GM19468 (cell line): ENCODE results near the gene CAPN9.
"Not testable (repeated sequence)": the region's sequence is repeated elsewhere in the genome, so short reads cannot be mapped to it uniquely, and the experiment has no call there.

Experiments used
- ATAC-seq: cut with Tn5 transposase; IDR thresholded peaks from one replicate; pipeline ENCODE4 v1.9.1; 2021; ENCODE audit warnings: mild to moderate bottlenecking, moderate library complexity, moderate number of reproducible peaks; ENCODE audit not compliant: unreplicated experiment; ENCODE audit errors: extremely low read depth

Gene CAPN9

DNA sequence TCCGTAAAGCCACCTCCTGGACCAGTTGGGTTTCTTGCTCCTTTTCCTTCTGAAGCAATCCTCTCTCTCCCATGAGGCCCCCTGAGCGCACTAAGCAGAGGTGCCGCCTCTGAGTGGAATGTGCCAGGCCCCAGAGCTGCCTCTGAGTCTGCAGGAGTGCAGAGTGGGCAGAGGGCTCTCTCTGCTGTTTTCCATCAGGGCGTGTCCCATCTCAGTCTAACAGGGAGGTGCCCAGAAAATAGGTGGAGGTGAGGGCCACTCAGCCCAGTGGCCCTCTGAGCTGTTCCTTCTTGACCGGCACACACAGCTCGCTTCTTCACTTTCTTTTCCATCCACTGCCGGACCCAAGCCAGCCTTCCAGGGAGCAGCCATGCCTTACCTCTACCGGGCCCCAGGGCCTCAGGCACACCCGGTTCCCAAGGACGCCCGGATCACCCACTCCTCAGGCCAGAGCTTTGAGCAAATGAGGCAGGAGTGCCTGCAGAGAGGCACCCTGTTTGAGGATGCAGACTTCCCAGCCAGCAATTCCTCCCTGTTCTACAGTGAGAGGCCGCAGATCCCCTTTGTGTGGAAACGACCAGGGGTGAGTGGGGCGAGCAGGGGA lies at the start of gene CAPN9:
Gene CAPN9 (plus strand): TSS at position 262 of the 604 bp plus-strand sequence. CDS start 109 bp downstream, at position 371.
- ATAC-seq = no peak

DNA sequence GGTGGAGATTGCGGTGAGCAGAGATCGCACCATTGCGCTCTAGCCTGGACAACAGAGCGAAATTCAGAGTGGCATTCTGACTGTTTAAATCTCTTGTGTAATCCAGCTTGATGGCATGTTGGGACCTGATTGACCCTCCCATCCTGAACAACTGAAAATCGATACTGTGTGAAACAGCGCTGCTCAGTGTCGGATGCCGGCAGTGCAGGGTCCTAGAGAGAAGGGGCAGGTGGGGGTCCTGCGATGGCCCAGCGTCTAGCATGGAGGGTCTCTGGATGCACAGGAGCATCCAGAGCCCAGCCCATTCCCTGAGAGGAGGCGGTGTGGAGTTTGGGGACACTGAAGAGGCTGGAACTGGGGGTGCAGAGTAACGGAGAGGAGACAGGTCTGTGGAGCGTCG lies 49.1 kb upstream of the CAPN9 start:
- ATAC-seq = no peak

DNA sequence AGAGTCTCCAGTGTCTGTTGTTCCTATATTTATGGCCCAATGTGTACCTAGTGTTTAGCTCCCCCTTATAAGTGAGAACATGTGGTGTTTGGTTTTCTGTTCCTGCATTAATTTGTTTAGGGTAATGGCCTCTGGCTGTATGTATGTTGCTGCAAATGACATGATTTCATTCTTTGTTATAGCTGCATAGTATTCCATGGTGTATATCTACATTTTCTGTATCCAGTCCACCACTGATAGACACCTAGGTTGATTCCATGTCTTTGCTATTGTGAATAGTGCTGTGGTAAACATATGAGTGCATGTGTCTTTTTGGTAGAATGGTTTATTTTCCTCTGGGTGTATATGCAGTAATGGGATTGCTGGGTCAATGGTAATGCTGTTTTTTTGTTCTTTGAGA lies 48.2 kb upstream of the CAPN9 start:
- ATAC-seq = not testable (repeated sequence)

DNA sequence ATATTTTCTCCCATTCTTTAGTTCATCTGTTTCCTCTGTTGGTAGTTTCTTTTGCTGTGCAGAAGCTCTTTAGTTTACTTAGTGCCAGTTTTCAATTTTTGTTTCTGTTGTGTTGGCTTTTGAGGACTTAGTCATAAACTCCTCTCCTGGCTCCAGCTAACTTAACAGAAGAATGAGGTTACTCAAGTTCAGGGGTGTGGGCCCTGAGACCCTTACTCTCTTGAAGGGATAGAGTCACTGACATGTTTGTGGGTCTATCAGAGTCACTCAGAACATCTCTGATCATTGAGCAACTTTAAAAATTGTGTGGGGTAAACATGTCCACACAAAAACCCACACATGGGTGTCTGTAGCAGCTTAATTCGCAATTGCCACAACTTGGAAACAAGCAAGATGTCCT lies 47.5 kb upstream of the CAPN9 start:
- no peak for ATAC-seq

- ATAC-seq = no peak
These were observed 47.1 kb upstream of the CAPN9 start for GRCh38 chr1:230700132-230700531.

- no peak for ATAC-seq
These were observed 45.8 kb upstream of the CAPN9 start for GRCh38 chr1:230701434-230701833.

DNA sequence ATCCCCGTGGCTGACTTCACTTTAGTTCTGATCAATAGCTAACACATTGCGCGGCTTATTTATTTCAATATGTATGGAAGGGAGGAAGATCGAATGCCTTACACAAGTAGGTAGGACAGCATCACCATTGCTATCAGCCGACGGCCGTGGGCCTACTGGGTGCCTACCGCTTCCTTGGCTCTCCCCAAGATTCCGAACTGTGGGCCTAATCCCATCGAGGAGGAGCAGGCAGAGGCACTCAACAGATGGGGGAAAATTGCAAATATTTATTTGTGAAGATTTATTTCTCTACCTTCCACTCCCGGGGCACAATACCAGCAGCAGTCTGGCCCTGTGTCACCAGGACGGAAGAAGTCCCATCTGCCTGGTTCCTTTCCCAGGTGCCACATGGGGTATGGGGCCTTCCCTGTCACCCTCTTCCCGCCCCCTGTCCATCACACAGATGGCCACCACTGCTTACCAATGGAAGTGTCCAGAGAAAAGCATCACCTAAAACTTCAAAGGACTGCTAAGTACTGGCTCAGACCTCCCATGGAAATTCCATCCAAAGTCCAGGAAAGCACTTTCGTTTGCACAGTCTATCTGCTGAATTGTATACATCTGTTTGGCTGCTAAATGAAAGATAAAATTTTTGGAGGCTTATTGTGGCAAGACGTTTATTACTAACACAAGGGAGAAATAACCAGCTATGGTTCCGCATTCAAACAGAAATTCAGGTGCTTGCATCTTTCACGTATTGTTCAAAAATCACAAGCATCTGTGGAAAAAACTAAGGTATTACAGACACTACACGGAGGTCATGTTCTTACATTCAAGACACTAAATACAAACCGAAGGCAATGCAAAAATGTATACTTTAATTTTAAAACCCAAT lies 45.1 kb upstream of the CAPN9 start:
- no peak for ATAC-seq

DNA sequence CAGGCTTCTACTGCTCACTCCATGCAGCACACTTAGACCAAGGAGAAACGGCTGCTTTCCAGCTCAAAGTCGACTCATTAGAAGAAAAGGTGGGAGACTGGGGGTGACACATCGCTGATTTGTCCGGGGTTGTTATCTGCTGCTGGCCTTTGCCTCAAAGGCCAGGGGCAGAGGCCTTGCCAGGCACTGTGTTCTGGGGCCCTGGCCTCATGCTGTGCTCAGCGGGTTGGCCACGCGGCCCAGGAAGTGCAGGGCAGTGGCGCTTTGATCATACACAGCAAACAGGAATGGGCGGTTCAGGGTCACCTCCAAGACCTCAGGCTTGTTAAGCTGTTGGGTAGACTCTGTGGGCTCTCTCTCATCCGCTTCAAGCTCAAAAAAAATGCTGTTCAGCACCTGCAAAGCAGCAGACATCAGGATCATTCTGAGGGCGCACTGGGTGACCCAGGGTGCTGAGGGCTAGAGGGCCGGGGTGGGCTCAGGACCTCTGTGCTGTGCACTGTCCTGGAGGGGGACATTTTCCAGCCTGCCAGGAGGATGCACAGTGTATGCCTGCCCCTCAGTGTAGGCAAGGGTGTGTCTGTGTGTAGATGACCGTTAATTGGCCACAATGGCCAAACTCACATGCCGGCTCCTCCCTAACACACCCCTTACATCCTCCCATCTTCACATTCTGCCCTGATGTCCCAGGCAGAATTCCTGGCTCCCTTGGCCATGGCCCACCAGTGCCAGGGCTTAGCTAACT lies 44.1 kb upstream of the CAPN9 start:
- no peak for ATAC-seq

GRCh38 chr1:230703679-230704385 lies 43.4 kb upstream of the CAPN9 start:
- no peak for ATAC-seq

DNA sequence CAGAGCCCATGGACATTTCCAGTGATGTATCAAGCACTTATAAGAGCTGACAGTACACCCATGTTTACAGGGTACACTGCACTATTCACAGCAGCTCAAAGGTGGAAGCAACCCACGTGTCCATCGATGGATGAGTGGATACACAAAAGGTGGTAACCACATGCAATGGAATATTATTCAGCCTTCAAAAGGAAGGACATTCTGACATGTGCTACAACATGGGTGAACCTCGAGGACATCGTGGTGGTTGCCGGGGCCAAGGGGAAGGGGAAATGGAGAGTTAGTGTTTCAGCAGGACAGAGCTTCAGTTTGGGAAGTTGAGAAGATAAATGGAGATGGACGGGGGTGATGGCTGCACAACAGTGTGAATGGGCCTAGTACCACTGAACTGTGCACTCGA lies 42.4 kb upstream of the CAPN9 start:
- no peak for ATAC-seq

- ATAC-seq = no peak
These were observed 41.7 kb upstream of the CAPN9 start for GRCh38 chr1:230705289-230706019.

GRCh38 chr1:230706020-230706699 lies 41.0 kb upstream of the CAPN9 start:
- ATAC-seq = no peak

- ATAC-seq = no peak
These were observed 40.1 kb upstream of the CAPN9 start for GRCh38 chr1:230706887-230707731.

DNA sequence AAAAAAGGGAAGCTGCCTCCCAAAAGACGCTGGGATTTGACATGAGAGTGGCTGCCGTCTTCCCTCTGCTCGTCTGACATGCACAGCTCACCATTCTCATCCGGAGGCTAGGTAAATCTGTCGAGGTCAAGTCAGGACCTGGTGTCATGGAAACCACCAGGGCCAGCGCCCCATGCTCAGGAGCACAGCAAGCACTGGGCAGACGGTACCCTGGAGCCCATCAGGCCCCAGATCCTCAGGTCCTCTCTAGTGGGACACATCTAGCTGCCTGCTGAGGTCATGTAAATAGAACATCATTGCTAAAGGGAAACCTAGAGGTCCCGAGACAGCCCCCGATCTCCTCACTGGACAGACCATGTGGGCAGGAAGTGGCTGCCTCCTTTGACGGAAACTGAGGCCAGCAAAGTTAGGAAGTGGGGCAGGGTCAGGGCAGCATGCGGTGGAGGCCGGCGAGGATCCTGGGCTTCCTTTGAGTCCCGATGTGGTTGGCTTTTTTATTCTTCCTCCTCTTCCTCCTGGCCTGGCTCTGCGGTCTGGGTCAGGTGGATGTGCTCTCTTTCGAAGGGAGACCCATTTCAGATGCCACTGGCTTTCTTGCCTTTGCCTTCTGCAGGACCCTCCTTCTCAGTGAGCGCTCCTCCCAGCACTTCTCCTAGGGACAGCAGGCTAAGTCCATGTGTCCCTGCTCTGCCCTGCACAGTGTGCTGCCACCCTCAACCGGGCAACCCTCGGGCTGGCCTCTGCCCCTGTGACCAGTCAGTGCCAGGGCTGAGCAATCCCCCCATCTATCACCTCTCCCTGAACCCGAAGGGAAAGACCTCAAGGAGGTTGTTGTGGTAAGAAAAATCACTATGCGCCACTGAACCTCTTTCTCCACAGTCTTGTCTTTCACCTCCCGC lies 39.2 kb upstream of the CAPN9 start:
- ATAC-seq = no peak

DNA sequence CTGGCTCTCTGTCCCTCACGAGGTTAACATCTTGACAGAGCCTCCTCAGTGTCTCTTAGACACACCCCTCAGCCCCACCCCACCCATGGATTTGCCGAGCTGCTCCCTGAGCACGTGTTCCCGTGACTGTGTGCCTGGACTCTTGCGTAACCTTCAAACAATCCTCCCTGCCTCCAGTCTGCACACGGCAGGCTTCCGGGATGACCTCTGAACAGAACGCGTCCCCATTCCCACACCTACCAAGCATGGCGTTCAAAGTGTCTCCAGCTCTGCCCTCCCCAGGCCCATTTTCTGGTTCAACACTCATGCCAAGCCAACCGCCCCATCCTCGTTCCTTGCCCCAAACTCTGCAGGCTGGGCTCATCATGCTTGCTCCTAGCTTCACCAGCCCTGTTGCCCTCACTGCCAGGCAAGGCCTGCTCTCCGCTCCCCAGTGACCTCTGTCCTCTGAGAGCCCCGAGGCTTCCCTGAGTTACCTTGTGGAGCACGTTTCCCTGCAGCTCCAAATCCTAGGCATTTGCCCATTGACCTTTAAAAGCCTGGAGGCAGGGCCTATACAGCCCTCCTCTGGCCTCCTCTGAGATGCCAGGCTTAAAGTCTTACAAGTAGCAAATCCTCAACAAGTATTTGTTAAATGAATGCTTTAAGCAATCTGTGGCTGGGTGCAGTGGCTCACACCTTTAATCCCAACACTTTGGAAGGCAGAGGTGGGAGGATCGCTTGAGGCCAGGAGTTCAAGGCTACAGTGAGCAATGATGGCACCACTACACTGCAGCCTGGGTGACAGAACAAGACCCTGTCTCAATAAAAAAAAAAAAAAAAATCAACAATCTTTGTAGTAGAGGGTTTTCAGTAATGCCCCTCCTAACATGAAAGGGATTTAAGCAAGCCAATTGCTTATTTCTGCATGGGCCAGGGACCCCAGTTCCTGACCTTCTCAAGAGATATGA lies 38.3 kb upstream of the CAPN9 start:
- ATAC-seq = no peak
